Vagina (tissue), 2 donors: ENCODE measurements around the gene MALT1.

Source experiments
- CTCF ChIP-seq, 3 experiments: fragments of 450-650 bp in 2 of 3; fragments of 200-600 bp in 1 of 3; sonication (generic) in 1 of 3; IDR thresholded peaks; one replicate each; pipeline ENCODE4 v1.5.1; 2017 to 2019; ENCODE audit warnings: antibody characterized with exemption in 3 of 3, mild to moderate bottlenecking in 2 of 3, moderate library complexity in 2 of 3
- POLR2A ChIP-seq, 2 donors: fragments of 450-650 bp; IDR thresholded peaks; one replicate each; pipeline ENCODE4 v1.6.1; 2017; ENCODE audit warnings: antibody characterized with exemption in 2 of 2, mild to moderate bottlenecking in 2 of 2, moderate library complexity in 2 of 2
- POLR2AphosphoS5 ChIP-seq, 2 donors: sonication (generic); formaldehyde crosslinking; IDR thresholded peaks; one replicate each; pipeline ENCODE4 v1.9.0; 2017; ENCODE audit warnings: antibody characterized with exemption in 2 of 2, mild to moderate bottlenecking in 2 of 2, low read depth in 1 of 2; ENCODE audit not compliant: insufficient read depth in 1 of 2

GRCh38 chr18:58766946-58767345 is 95.7 kb downstream of the MALT1 start:
- TF ChIP-seq POLR2A (IDR thresholded peaks at IDR 0.05) (no peak), CTCF (IDR thresholded peaks at IDR 0.05) (no peak), POLR2AphosphoS5 (IDR thresholded peaks at IDR 0.05; ENCODE audit: insufficient read depth in 1 of 2, low read depth in 1 of 2) (no peak)
